Measurements from ENCODE around the gene WIPI1.

Gene WIPI1

GRCh38 chr17:68397108-68397536 lies 60.2 kb downstream of the WIPI1 start:
- TF ChIP-seq CTCF (IDR thresholded peaks at IDR 0.05; ENCODE audit: insufficient read depth, low read length, missing control alignments): no peak
- no peak overlapping the region for H3K4me3 ChIP-seq (ENCODE audit: low read depth, low read length)
- ChIA-PET POLR2A (no interaction called here), CTCF (interaction anchor here (0.9 to 8.0 kb wide), 5 partner anchors 11 to 134 kb away, joined by 3 to 133 read pairs (median 63); no protein-coding TSS in a partner anchor)
- no peak for DNase-seq (ENCODE audit: low read depth, low spot score)

- H3K4me3 ChIP-seq (ENCODE audit: low read depth, low read length): no peak overlapping the region
- DNase-seq (ENCODE audit: low read depth, low spot score): no peak
- CTCF ChIA-PET: interaction anchor here (0.7 to 8.0 kb wide), 6 partner anchors 10 to 134 kb away, joined by 3 to 133 read pairs (median 33); no protein-coding TSS in a partner anchor
- POLR2A ChIA-PET: no interaction called here
- TF ChIP-seq CTCF (IDR thresholded peaks at IDR 0.05; ENCODE audit: insufficient read depth, low read length, missing control alignments): no peak
Observed at GRCh38 chr17:68396226-68397107, 60.8 kb downstream of the WIPI1 start.

GRCh38 chr17:68394608-68395331 lies 62.5 kb downstream of the WIPI1 start:
- ChIA-PET CTCF (interaction anchor here (7.8 to 8.0 kb wide), 2 partner anchors 8 to 39 kb away, joined by 63 to 133 read pairs; no protein-coding TSS in a partner anchor), POLR2A (no interaction called here)
- no peak for TF ChIP-seq CTCF (IDR thresholded peaks at IDR 0.05; ENCODE audit: insufficient read depth, low read length, missing control alignments)
- H3K4me3 ChIP-seq (ENCODE audit: low read depth, low read length): no peak overlapping the region
- no peak for DNase-seq (ENCODE audit: low read depth, low spot score)

DNA sequence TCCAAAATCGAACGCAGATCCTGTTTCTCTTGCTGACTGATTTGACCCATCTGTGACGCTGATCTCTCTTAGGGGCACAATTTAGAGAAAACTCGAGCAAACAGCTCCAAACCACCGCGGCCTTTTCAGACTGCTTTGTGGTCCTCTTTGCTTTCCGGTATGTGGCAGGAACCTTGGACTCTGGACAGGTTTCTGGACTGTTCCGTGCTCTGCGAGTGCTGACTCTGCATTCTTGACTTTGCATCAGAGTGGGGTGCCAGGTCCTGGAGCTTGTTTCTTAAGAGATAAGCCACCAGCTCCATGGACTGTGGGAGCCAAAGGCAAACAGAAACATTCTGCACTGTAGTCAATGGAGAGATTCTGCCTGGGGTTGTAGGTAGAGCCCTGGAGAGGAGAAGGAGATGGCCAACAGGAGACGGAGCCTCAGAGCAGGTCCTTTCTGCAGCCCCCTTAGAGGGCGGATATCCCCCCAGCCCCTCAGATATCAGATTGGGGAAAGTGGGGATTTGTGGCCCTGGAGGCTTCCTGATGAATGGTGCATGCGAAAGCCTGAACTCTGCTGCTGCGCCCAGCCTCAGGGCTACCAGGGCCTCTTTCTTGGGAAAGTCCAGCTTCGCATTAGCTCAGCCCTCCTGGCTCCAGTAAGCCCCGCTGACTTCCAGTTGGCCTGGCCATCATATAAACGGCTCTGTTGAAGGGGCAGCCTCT lies 65.6 kb downstream of the WIPI1 start:
- H3K4me3 ChIP-seq (ENCODE audit: low read depth, low read length): no peak overlapping the region
- TF ChIP-seq CTCF (IDR thresholded peaks at IDR 0.05; ENCODE audit: insufficient read depth, low read length, missing control alignments): no peak
- CTCF ChIA-PET: interaction anchor here (1.3 to 10.9 kb wide), 2 partner anchors 6 to 45 kb away, joined by 4 to 133 read pairs; no protein-coding TSS in a partner anchor
- no peak for DNase-seq (ENCODE audit: low read depth, low spot score)
- POLR2A ChIA-PET: interaction anchor here (0.8 kb wide), 1 partner anchor 9 kb away, joined by 3 read pairs; no protein-coding TSS in a partner anchor

GRCh38 chr17:68390888-68391545 lies 66.3 kb downstream of the WIPI1 start:
- H3K4me3 ChIP-seq (ENCODE audit: low read depth, low read length): no peak overlapping the region
- POLR2A ChIA-PET: interaction anchor here (0.8 kb wide), 1 partner anchor 10 kb away, joined by 3 read pairs; no protein-coding TSS in a partner anchor

More at GRCh38 chr17:68390888-68391545, 66.3 kb downstream of the WIPI1 start:
- CTCF ChIA-PET: interaction anchor here (1.3 to 10.9 kb wide), 2 partner anchors 7 to 46 kb away, joined by 4 to 133 read pairs; no protein-coding TSS in a partner anchor
- no peak for DNase-seq (ENCODE audit: low read depth, low spot score)
- TF ChIP-seq CTCF (IDR thresholded peaks at IDR 0.05; ENCODE audit: insufficient read depth, low read length, missing control alignments): no peak

Measured in AG04449 (cell line).